GM23338 (cell line): Measurements from ENCODE around the gene MIPEP. TPM values are rescaled to one million over a fixed set of nuclear protein-coding genes. Genes with fewer than 3 reads are reported as not detected.

Experiments
- ATAC-seq: fragments of 200-7000 bp; cut with Tn5 transposase; 3 replicates; pipeline ENCODE4 v1.9.1; 2020
- DNase-seq: peaks from one replicate; pipeline ENCODE4 v3.0.0-alpha.2; 2015; ENCODE audit warnings: low spot score
- H2AFZ ChIP-seq: fragments of 200-600 bp; sonication (generic); 2 replicates; pipeline ENCODE4 v1.8.0; 2016; ENCODE audit warnings: antibody characterized with exemption, mild to moderate bottlenecking, moderate library complexity
- H3F3A ChIP-seq: fragments of 200-600 bp; sonication (generic); replicated peaks from 2 replicates; pipeline ENCODE4 v1.8.0; 2017; ENCODE audit warnings: antibody characterized with exemption, mixed run types, low read depth
- H3K27ac ChIP-seq: fragments of 200-600 bp; sonication (generic); 2 replicates; pipeline ENCODE4 v1.6.1; 2016; ENCODE audit warnings: low read depth
- H3K27me3 ChIP-seq: fragments of 200-600 bp; sonication (generic); 2 replicates; pipeline ENCODE4 v1.8.0; 2016; ENCODE audit warnings: mild to moderate bottlenecking, mixed run types, moderate library complexity; ENCODE audit not compliant: insufficient read depth
- H3K36me3 ChIP-seq: fragments of 200-600 bp; sonication (generic); 2 replicates; pipeline ENCODE4 v1.8.0; 2016; ENCODE audit warnings: mild to moderate bottlenecking; ENCODE audit not compliant: insufficient read depth
- H3K4me1 ChIP-seq: fragments of 200-600 bp; sonication (generic); 2 replicates; pipeline ENCODE4 v1.8.0; 2016; ENCODE audit warnings: mild to moderate bottlenecking, moderate library complexity; ENCODE audit not compliant: insufficient read depth
- H3K4me2 ChIP-seq: fragments of 200-600 bp; sonication (generic); 2 replicates; pipeline ENCODE4 v1.7.1; 2017; ENCODE audit warnings: mixed run types
- H3K4me3 ChIP-seq: fragments of 200-600 bp; sonication (generic); 2 replicates; pipeline ENCODE4 v1.6.1; 2016; ENCODE audit warnings: mixed run types
- H3K79me2 ChIP-seq: fragments of 200-600 bp; sonication (generic); replicated peaks from 2 replicates; pipeline ENCODE4 v1.8.0; 2017; ENCODE audit warnings: mild to moderate bottlenecking; ENCODE audit not compliant: insufficient read depth
- H3K9me2 ChIP-seq: fragments of 200-600 bp; sonication (generic); 2 replicates; pipeline ENCODE4 v1.8.0; 2017; ENCODE audit not compliant: insufficient read depth
- H4K20me1 ChIP-seq: fragments of 200-600 bp; sonication (generic); replicated peaks from 2 replicates; pipeline ENCODE4 v1.8.0; 2017; ENCODE audit warnings: mild to moderate bottlenecking; ENCODE audit not compliant: insufficient read depth
- H3K27ac Mint-ChIP-seq: 2 replicates; pipeline ENCODE4 v1.8.0; 2020; ENCODE audit warnings: inconsistent platforms, mild to moderate bottlenecking, moderate library complexity, mixed read lengths
- H3K27me3 Mint-ChIP-seq: 3 replicates; pipeline ENCODE4 v1.8.0; 2022; ENCODE audit warnings: low read depth, mild to moderate bottlenecking, moderate library complexity, mixed read lengths, inconsistent platforms; ENCODE audit not compliant: insufficient read depth, poor library complexity
- H3K36me3 Mint-ChIP-seq: 3 replicates; pipeline ENCODE4 v1.8.0; 2021; ENCODE audit warnings: low read depth, mild to moderate bottlenecking, inconsistent platforms, moderate library complexity, mixed read lengths
- H3K4me1 Mint-ChIP-seq: 3 replicates; pipeline ENCODE4 v1.8.0; 2020; ENCODE audit warnings: mild to moderate bottlenecking, inconsistent platforms, mixed read lengths
- H3K4me3 Mint-ChIP-seq: 3 replicates; pipeline ENCODE4 v1.8.0; 2021; ENCODE audit warnings: moderate library complexity, mild to moderate bottlenecking, inconsistent platforms, mixed read lengths
- H3K9me3 Mint-ChIP-seq: 3 replicates; pipeline ENCODE4 v1.8.0; 2020; ENCODE audit warnings: moderate library complexity, mild to moderate bottlenecking, inconsistent platforms, mixed read lengths
- CREB1 ChIP-seq: fragments of 250-450 bp; sonication (Bioruptor Pico); IDR thresholded peaks from 2 replicates; pipeline ENCODE4 v1.5.0; 2020; ENCODE audit warnings: low read depth, mild to moderate bottlenecking, moderate library complexity
- CTCF ChIP-seq, 2 experiments: fragments of 200-600 bp in 1 of 2; sonication (generic) in 1 of 2; conservative IDR thresholded peaks; 2 replicates each; pipeline versions ENCODE4 v1.5.1 to v1.6.1; 2016 to 2017; ENCODE audit warnings: antibody characterized with exemption in 2 of 2, low read depth in 2 of 2, mild to moderate bottlenecking in 2 of 2, moderate library complexity in 1 of 2
- EZH2 ChIP-seq: fragments of 200-600 bp; sonication (generic); IDR thresholded peaks from one replicate; pipeline ENCODE4 v1.8.0; 2017; ENCODE audit warnings: antibody characterized with exemption, mild to moderate bottlenecking, low read depth; ENCODE audit not compliant: unreplicated experiment
- JUNB ChIP-seq: IDR thresholded peaks from one replicate; pipeline ENCODE4 v1.6.1; 2016; ENCODE audit warnings: antibody characterized with exemption; ENCODE audit not compliant: unreplicated experiment
- NANOG ChIP-seq: IDR thresholded peaks from 2 replicates; pipeline ENCODE4 v1.6.1; 2016; ENCODE audit warnings: antibody characterized with exemption, borderline replicate concordance
- STAT1 ChIP-seq: IDR thresholded peaks from one replicate; pipeline ENCODE4 v1.6.1; 2016; ENCODE audit warnings: antibody characterized with exemption; ENCODE audit not compliant: unreplicated experiment
- ZNF331 ChIP-seq: fragments of 250-450 bp; sonication (Bioruptor Pico); IDR thresholded peaks from 2 replicates; pipeline ENCODE4 v1.5.0; 2020; ENCODE audit warnings: low read depth, mild to moderate bottlenecking, moderate library complexity
- polyA plus RNA-seq: library from polyadenylated mRNA; unstranded; fragments of >200 nt; fragmentation: Nextera tagmentation; extraction: Ambion mirVana; gene quantifications from 2 replicates; pipeline ENCODE4 v1.2.1, GENCODE V29; 2016
- total RNA-seq: library from RNA; depleted of rRNA; stranded (reverse); fragments of >200 nt; shearing (Covaris generic); gene quantifications from 2 replicates; pipeline ENCODE4 v1.2.3, GENCODE V29; 2014
- TF ChIP-seq, protein P1 (sequence below): IDR thresholded peaks from one replicate; pipeline ENCODE4 v1.6.1; 2018; ENCODE audit warnings: antibody characterized with exemption; ENCODE audit not compliant: unreplicated experiment

The MIPEP gene
- total and polyA plus RNA-seq, 2 experiments from 2014 or later: 20.8 to 22.5 TPM

- no peak overlapping the region for H3K4me3 Mint-ChIP-seq
- TF ChIP-seq JUNB (no peak), CTCF (conservative IDR thresholded peaks at IDR 0.05; ENCODE audit: low read depth in 2 of 2) (no peak), STAT1 (no peak), NANOG (no peak), CREB1 (CRISPR knock-in tag) (no peak)
- TF ChIP-seq, protein P1, sequence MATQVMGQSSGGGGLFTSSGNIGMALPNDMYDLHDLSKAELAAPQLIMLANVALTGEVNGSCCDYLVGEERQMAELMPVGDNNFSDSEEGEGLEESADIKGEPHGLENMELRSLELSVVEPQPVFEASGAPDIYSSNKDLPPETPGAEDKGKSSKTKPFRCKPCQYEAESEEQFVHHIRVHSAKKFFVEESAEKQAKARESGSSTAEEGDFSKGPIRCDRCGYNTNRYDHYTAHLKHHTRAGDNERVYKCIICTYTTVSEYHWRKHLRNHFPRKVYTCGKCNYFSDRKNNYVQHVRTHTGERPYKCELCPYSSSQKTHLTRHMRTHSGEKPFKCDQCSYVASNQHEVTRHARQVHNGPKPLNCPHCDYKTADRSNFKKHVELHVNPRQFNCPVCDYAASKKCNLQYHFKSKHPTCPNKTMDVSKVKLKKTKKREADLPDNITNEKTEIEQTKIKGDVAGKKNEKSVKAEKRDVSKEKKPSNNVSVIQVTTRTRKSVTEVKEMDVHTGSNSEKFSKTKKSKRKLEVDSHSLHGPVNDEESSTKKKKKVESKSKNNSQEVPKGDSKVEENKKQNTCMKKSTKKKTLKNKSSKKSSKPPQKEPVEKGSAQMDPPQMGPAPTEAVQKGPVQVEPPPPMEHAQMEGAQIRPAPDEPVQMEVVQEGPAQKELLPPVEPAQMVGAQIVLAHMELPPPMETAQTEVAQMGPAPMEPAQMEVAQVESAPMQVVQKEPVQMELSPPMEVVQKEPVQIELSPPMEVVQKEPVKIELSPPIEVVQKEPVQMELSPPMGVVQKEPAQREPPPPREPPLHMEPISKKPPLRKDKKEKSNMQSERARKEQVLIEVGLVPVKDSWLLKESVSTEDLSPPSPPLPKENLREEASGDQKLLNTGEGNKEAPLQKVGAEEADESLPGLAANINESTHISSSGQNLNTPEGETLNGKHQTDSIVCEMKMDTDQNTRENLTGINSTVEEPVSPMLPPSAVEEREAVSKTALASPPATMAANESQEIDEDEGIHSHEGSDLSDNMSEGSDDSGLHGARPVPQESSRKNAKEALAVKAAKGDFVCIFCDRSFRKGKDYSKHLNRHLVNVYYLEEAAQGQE: no peak
- Histone ChIP-seq H2AFZ (no peak overlapping the region), H3K79me2 (no peaks in the 10 kb centered on the region), H4K20me1 (no peaks in the 10 kb centered on the region), H3K27ac (no peak overlapping the region), H3K4me1 (peaks cover 15% of the 10 kb centered on the region; the same call in 1 of the 2 replicates), H3K36me3 (no peaks in the 10 kb centered on the region; the same call in 1 of the 2 replicates), H3K4me2 (no peak overlapping the region), H3K9me2 (peaks cover 6% of the 10 kb centered on the region; the same call in 1 of the 2 replicates), H3F3A (no peaks in the 10 kb centered on the region), H3K27me3 (no peaks in the 10 kb centered on the region), H3K4me3 (no peak overlapping the region)
- H3K27me3 Mint-ChIP-seq: peaks cover 2% of the 10 kb centered on the region
- DNase-seq (no peak), ATAC-seq (no peak)
- H3K36me3 Mint-ChIP-seq: no peaks in the 10 kb centered on the region
- no peaks in the 10 kb centered on the region; the same call in 2 of the 3 replicates for H3K9me3 Mint-ChIP-seq
- no peak overlapping the region for H3K27ac Mint-ChIP-seq
- peaks cover 19% of the 10 kb centered on the region for H3K4me1 Mint-ChIP-seq
These were observed 191.4 kb downstream of the MIPEP start for GRCh38 chr13:23697772-23698313.

GRCh38 chr13:23696610-23697009, 192.6 kb downstream of the MIPEP start:
- Histone ChIP-seq H4K20me1 (no peaks in the 10 kb centered on the region), H3K9me2 (peaks cover 6% of the 10 kb centered on the region; the same call in 1 of the 2 replicates), H3K4me1 (peaks cover 15% of the 10 kb centered on the region; the same call in 1 of the 2 replicates), H3K79me2 (no peaks in the 10 kb centered on the region), H3K27me3 (no peaks in the 10 kb centered on the region), H3K4me3 (peak overlapping the region; percentile 54; the same call in 1 of the 2 replicates), H3K36me3 (no peaks in the 10 kb centered on the region; the same call in 1 of the 2 replicates), H3K27ac (no peak overlapping the region), H3F3A (no peaks in the 10 kb centered on the region), H2AFZ (peak overlapping the region; percentile 99), H3K4me2 (peak overlapping the region; percentile 81)
- H3K4me1 Mint-ChIP-seq: peaks cover 15% of the 10 kb centered on the region
- no peak overlapping the region for H3K4me3 Mint-ChIP-seq
- DNase-seq (peak; percentile 48), ATAC-seq (peak; percentile 38)
- H3K36me3 Mint-ChIP-seq: no peaks in the 10 kb centered on the region
- no peaks in the 10 kb centered on the region for H3K27me3 Mint-ChIP-seq
- no peaks in the 10 kb centered on the region; the same call in 2 of the 3 replicates for H3K9me3 Mint-ChIP-seq
- TF ChIP-seq EZH2: no peak
- TF ChIP-seq STAT1: no peak
- TF ChIP-seq ZNF331 (CRISPR knock-in tag): no peak
- no peak overlapping the region for H3K27ac Mint-ChIP-seq
